Caco-2 (cell line): ENCODE data around the gene FARP1. TPM values are rescaled to one million over a fixed set of nuclear protein-coding genes. Genes with fewer than 3 reads are reported as not detected.

Experiments
- BruUV-seq: library from RNA; stranded (reverse); fragments of 400-500 nt; replicated peaks from 2 replicates; lab custom pipeline; 2021; lab: Mats Ljungman, UMichigan
- CTCF ChIA-PET: fragments of 300-600 bp; sonication (Branson Sonifier 250); formaldehyde crosslinking; loops from one replicate; lab custom pipeline; 2022; ENCODE audit warnings: antibody characterized with exemption; lab: Charles Lee
- POLR2A ChIA-PET: fragments of 300-600 bp; sonication (Branson Sonifier 250); formaldehyde crosslinking; loops from one replicate; lab custom pipeline; 2022; ENCODE audit warnings: antibody characterized with exemption; lab: Charles Lee
- DNase-seq, 2 experiments: peaks; one replicate each; pipeline versions ENCODE4 v3.0.0 to v3.0.0-alpha.2; 2020 to 2022
- H3K27me3 ChIP-seq: replicated peaks from 2 replicates; pipeline ENCODE4 v1.6.0; 2011; ENCODE audit warnings: low read length; ENCODE audit not compliant: control insufficient read depth, insufficient read depth
- H3K36me3 ChIP-seq: 2 replicates; pipeline ENCODE4 v1.5.1; 2011; ENCODE audit warnings: low read length; ENCODE audit not compliant: control insufficient read depth, insufficient read depth
- H3K4me1 ChIP-seq: fragments of 250-450 bp; sonication (Bioruptor Pico); 2 replicates; pipeline ENCODE4 v1.5.1; 2020; ENCODE audit warnings: mild to moderate bottlenecking
- H3K4me3 ChIP-seq: 2 replicates; pipeline ENCODE4 v1.5.1; 2011; ENCODE audit warnings: low read depth, mild to moderate bottlenecking, control low read depth, low read length
- H3K9me3 ChIP-seq: fragments of 250-450 bp; sonication (Bioruptor Pico); 2 replicates; pipeline ENCODE4 v1.5.1; 2020; ENCODE audit warnings: mild to moderate bottlenecking, moderate library complexity
- H3K27ac Mint-ChIP-seq: one replicate; pipeline ENCODE4 v1.8.0; 2022; ENCODE audit warnings: mixed read lengths; ENCODE audit not compliant: unreplicated experiment
- H3K27me3 Mint-ChIP-seq: one replicate; pipeline ENCODE4 v1.8.0; 2022; ENCODE audit warnings: mixed read lengths; ENCODE audit not compliant: insufficient read depth, unreplicated experiment
- H3K36me3 Mint-ChIP-seq: one replicate; pipeline ENCODE4 v1.8.0; 2022; ENCODE audit warnings: mild to moderate bottlenecking, mixed read lengths; ENCODE audit not compliant: insufficient read depth, unreplicated experiment
- H3K4me1 Mint-ChIP-seq: one replicate; pipeline ENCODE4 v1.8.0; 2022; ENCODE audit warnings: low read depth, mixed read lengths; ENCODE audit not compliant: unreplicated experiment
- H3K4me3 Mint-ChIP-seq: one replicate; pipeline ENCODE4 v1.8.0; 2022; ENCODE audit warnings: mild to moderate bottlenecking, moderate library complexity, mixed read lengths; ENCODE audit not compliant: unreplicated experiment
- H3K9me3 Mint-ChIP-seq: one replicate; pipeline ENCODE4 v1.8.0; 2022; ENCODE audit warnings: mixed read lengths; ENCODE audit not compliant: unreplicated experiment
- intact Hi-C: fragments of 100-400 bp; cut with micrococcal nuclease; formaldehyde crosslinking; loops from one replicate; pipeline ENCODE4 v1.10.0; 2022; ENCODE audit not compliant: unreplicated experiment
- total RNA-seq: library from RNA; stranded (reverse); gene quantifications from 2 replicates; pipeline ENCODE4 v1.2.3, GENCODE V29; 2022
- TF ChIP-seq, protein P1 (sequence below), 2 experiments: fragments of 200-600 bp in 1 of 2; IDR thresholded peaks; 1 replicate in 1 of 2; 2 replicates in 1 of 2; pipeline versions ENCODE4 v1.5.1 to v1.8.0; 2011 to 2022; ENCODE audit warnings: antibody characterized with exemption in 1 of 2, control low read depth in 1 of 2, inconsistent platforms in 1 of 2, low read depth in 1 of 2, low read length in 1 of 2, mild to moderate bottlenecking in 1 of 2, moderate library complexity in 1 of 2; ENCODE audit not compliant: insufficient read depth in 1 of 2, severe bottlenecking in 1 of 2, unreplicated experiment in 1 of 2

FARP1 gene
- total RNA-seq, 1 experiment from 2014 or later: 189 TPM

DNA sequence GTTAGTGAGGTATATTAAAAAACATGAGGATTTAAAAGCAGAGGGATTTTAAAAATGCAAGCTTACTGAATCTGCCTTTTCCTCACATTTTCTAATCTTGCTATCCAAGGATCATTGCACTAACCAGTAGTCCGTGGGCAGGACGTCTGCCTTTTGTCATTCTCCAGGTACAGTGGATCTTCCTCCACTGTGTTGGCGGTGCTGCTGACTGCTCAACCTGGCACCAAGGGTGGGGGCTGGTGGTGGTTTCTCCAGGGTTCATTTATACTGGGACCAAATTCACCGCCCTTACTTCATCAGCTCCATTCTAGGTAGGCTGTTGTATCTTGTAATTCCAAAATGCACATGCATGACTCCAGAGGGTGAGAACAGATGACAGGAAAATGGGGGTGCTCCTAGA is 264.7 kb downstream of the FARP1 start:
- Mint-ChIP-seq H3K4me1 (no peaks in the 10 kb centered on the region), H3K4me3 (no peak overlapping the region), H3K36me3 (peaks cover 70% of the 10 kb centered on the region), H3K27me3 (no peaks in the 10 kb centered on the region), H3K27ac (no peak overlapping the region), H3K9me3 (no peaks in the 10 kb centered on the region)
- intact Hi-C loops: no loop called here
- H3K27me3 ChIP-seq: no peaks in the 10 kb centered on the region
- H3K4me3 ChIP-seq: no peak overlapping the region
- ChIA-PET CTCF (no interaction called here), POLR2A (no interaction called here)
- H3K9me3 ChIP-seq: no peaks in the 10 kb centered on the region
- no peak for DNase-seq
- no peaks in the 10 kb centered on the region for H3K36me3 ChIP-seq
- BruUV-seq: no TSS peak
- TF ChIP-seq, protein P1, sequence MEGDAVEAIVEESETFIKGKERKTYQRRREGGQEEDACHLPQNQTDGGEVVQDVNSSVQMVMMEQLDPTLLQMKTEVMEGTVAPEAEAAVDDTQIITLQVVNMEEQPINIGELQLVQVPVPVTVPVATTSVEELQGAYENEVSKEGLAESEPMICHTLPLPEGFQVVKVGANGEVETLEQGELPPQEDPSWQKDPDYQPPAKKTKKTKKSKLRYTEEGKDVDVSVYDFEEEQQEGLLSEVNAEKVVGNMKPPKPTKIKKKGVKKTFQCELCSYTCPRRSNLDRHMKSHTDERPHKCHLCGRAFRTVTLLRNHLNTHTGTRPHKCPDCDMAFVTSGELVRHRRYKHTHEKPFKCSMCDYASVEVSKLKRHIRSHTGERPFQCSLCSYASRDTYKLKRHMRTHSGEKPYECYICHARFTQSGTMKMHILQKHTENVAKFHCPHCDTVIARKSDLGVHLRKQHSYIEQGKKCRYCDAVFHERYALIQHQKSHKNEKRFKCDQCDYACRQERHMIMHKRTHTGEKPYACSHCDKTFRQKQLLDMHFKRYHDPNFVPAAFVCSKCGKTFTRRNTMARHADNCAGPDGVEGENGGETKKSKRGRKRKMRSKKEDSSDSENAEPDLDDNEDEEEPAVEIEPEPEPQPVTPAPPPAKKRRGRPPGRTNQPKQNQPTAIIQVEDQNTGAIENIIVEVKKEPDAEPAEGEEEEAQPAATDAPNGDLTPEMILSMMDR (IDR thresholded peaks at IDR 0.05; ENCODE audit: insufficient read depth in 1 of 2, low read depth in 1 of 2, low read length in 1 of 2, severe bottlenecking in 1 of 2, unreplicated experiment in 1 of 2): no peak
- no peaks in the 10 kb centered on the region for H3K4me1 ChIP-seq

DNA sequence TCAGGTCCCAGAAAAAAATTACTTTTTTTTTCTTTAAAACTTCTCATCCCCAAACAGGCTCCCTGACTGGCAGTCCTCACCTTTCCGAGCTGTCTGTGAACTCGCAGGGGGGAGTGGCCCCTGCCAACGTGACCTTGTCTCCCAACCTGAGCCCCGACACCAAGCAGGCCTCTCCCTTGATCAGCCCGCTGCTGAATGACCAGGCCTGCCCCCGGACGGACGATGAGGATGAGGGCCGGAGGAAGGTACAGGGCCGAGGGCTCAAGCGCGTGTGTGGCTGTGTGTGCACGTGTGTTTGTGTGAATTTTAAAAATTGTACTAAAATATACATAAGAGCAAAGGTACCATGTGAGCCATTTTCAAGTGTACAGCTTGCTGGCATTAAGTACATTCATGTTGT is 266.4 kb downstream of the FARP1 start:
- TF ChIP-seq, protein P1 (IDR thresholded peaks at IDR 0.05; ENCODE audit: insufficient read depth in 1 of 2, low read depth in 1 of 2, low read length in 1 of 2, severe bottlenecking in 1 of 2, unreplicated experiment in 1 of 2): no peak
- no peaks in the 10 kb centered on the region for H3K4me1 Mint-ChIP-seq
- Histone ChIP-seq H3K36me3 (no peaks in the 10 kb centered on the region), H3K4me1 (no peaks in the 10 kb centered on the region), H3K27me3 (no peaks in the 10 kb centered on the region), H3K4me3 (no peak overlapping the region), H3K9me3 (no peaks in the 10 kb centered on the region)
- no peak for DNase-seq
- POLR2A ChIA-PET: no interaction called here
- H3K36me3 Mint-ChIP-seq: peaks cover 78% of the 10 kb centered on the region
- H3K27me3 Mint-ChIP-seq: no peaks in the 10 kb centered on the region
- CTCF ChIA-PET: no interaction called here
- intact Hi-C loops: no loop called here
- H3K9me3 Mint-ChIP-seq: no peaks in the 10 kb centered on the region
- H3K27ac Mint-ChIP-seq: no peak overlapping the region
- no TSS peak for BruUV-seq
- no peak overlapping the region for H3K4me3 Mint-ChIP-seq

DNA sequence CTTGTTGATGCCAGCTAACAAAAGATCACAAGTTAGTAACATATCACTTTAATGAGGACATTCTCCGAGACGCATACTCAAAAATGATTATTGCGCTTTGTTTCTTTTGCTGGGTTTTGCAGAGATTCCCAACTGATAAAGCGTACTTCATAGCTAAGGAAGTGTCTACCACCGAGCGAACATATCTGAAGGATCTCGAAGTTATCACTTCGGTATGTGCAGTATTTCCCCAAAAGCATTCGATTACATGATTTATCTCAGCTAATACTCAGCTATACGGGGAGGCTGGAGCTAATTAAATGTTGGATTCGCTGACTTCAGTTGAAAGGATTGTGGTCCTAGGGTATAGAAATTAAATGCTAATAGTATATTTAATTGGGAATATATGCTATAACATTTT is 267.7 kb downstream of the FARP1 start:
- Mint-ChIP-seq H3K27ac (no peak overlapping the region), H3K4me1 (peaks cover 9% of the 10 kb centered on the region), H3K27me3 (no peaks in the 10 kb centered on the region), H3K9me3 (no peaks in the 10 kb centered on the region), H3K36me3 (peaks cover 76% of the 10 kb centered on the region), H3K4me3 (no peak overlapping the region)
- Histone ChIP-seq H3K9me3 (no peaks in the 10 kb centered on the region), H3K4me3 (no peak overlapping the region), H3K36me3 (no peaks in the 10 kb centered on the region), H3K4me1 (peaks cover 10% of the 10 kb centered on the region), H3K27me3 (no peaks in the 10 kb centered on the region)
- no TSS peak for BruUV-seq
- intact Hi-C loops: loop anchor here (10.0 kb wide), 1 partner anchor 386 kb away; no protein-coding TSS in a partner anchor
- POLR2A ChIA-PET: no interaction called here
- no peak for DNase-seq
- TF ChIP-seq, protein P1 (IDR thresholded peaks at IDR 0.05; ENCODE audit: insufficient read depth in 1 of 2, low read depth in 1 of 2, low read length in 1 of 2, severe bottlenecking in 1 of 2, unreplicated experiment in 1 of 2): no peak
- CTCF ChIA-PET: no interaction called here
